Occipital lobe (tissue), 2 donors: Measurements from ENCODE around the gene CCDC13. TPM values are rescaled to one million over a fixed set of nuclear protein-coding genes. Genes with fewer than 3 reads are reported as not detected.

Experiments used
- DNase-seq: peaks from one replicate; lab custom pipeline; 2025; lab: John Stamatoyannopoulos, UW
- total RNA-seq: library from RNA; depleted of rRNA; stranded (reverse); fragments of >200 nt; gene quantifications from one replicate; pipeline ENCODE4 v1.2.3, GENCODE V29; 2014

Gene CCDC13
- total RNA-seq, 1 donor from 2014 or later: 3.6 TPM

GRCh38 chr3:42753757-42754156 is 19.3 kb downstream of the CCDC13 start:
- DNase-seq: no peak

- DNase-seq: no peak
Measured at GRCh38 chr3:42752961-42753360, 20.1 kb downstream of the CCDC13 start.

- DNase-seq: no peak
Measured at GRCh38 chr3:42752441-42752840, 20.6 kb downstream of the CCDC13 start.

- no peak for DNase-seq
Measured at GRCh38 chr3:42751609-42752008, 21.4 kb downstream of the CCDC13 start.

- no peak for DNase-seq
Measured at GRCh38 chr3:42750834-42751233, 22.2 kb downstream of the CCDC13 start.

GRCh38 chr3:42749753-42750231 is 23.3 kb downstream of the CCDC13 start:
- no peak for DNase-seq

GRCh38 chr3:42749025-42749752 is 23.9 kb downstream of the CCDC13 start:
- DNase-seq: no peak

- DNase-seq: no peak
Measured at GRCh38 chr3:42747581-42747980, 25.5 kb downstream of the CCDC13 start.

- DNase-seq: no peak
Measured at GRCh38 chr3:42746455-42747450, 26.3 kb downstream of the CCDC13 start.

GRCh38 chr3:42745776-42746454 is 27.1 kb downstream of the CCDC13 start:
- DNase-seq: no peak

- DNase-seq: no peak
Measured at GRCh38 chr3:42745291-42745745, 27.7 kb downstream of the CCDC13 start.

GRCh38 chr3:42743204-42743995 is 29.7 kb downstream of the CCDC13 start:
- DNase-seq: no peak

GRCh38 chr3:42742688-42743087 is 30.4 kb downstream of the CCDC13 start:
- no peak for DNase-seq

- no peak for DNase-seq
Measured at GRCh38 chr3:42742259-42742658, 30.8 kb downstream of the CCDC13 start.

GRCh38 chr3:42741796-42742195 is 31.3 kb downstream of the CCDC13 start:
- no peak for DNase-seq

- DNase-seq: peak; percentile 70
Measured at GRCh38 chr3:42739401-42740158, 33.5 kb downstream of the CCDC13 start.

GRCh38 chr3:42736531-42736930 is 36.5 kb downstream of the CCDC13 start:
- DNase-seq: no peak

GRCh38 chr3:42736081-42736480 is 37.0 kb downstream of the CCDC13 start:
- DNase-seq: no peak

GRCh38 chr3:42735615-42736014 is 37.4 kb downstream of the CCDC13 start:
- DNase-seq: no peak

GRCh38 chr3:42735019-42735418 is 38.0 kb downstream of the CCDC13 start:
- no peak for DNase-seq
